ENCODE measurements around the gene FAHD2B. TPM values are rescaled to one million over a fixed set of nuclear protein-coding genes. Genes with fewer than 3 reads are reported as not detected.

The FAHD2B gene
- polyA plus RNA-seq, 1 experiment, result 10.7 TPM

Small RNA genes within 50 kb of the gene (small RNA-seq; reads per million reads assigned to genes)
- not detected for gene AC018892.1 (ENCODE audit: insufficient read length, low read depth, low replicate concordance)
- not detected for gene IGKV1OR2-3 (ENCODE audit: insufficient read length, low read depth, low replicate concordance)
- not detected for gene IGKV2OR2-2 (ENCODE audit: insufficient read length, low read depth, low replicate concordance)
- not detected for gene RN7SL313P (ENCODE audit: insufficient read length, low read depth, low replicate concordance)

Other genes with a start within 250 kb of the FAHD2B start
- 6.8 and 8.1 TPM in 2 replicates for gene ANKRD39, start 236.9 kb downstream of the FAHD2B start, polyA plus RNA-seq (2011; rRNA removed)
- 16.4 and 29.7 TPM in 2 replicates for gene SEMA4C, start 224.8 kb downstream of the FAHD2B start, polyA plus RNA-seq (2011; rRNA removed)
- not detected in 2 replicates for gene FAM178B, start 108.3 kb downstream of the FAHD2B start, polyA plus RNA-seq (2011; rRNA removed)
- 3.3 and 3.8 TPM in 2 replicates for gene ANKRD36, start 18.3 kb upstream of the FAHD2B start, polyA plus RNA-seq (2011; rRNA removed)